ENCODE results near the gene ACSF2.

The ACSF2 gene

DNA sequence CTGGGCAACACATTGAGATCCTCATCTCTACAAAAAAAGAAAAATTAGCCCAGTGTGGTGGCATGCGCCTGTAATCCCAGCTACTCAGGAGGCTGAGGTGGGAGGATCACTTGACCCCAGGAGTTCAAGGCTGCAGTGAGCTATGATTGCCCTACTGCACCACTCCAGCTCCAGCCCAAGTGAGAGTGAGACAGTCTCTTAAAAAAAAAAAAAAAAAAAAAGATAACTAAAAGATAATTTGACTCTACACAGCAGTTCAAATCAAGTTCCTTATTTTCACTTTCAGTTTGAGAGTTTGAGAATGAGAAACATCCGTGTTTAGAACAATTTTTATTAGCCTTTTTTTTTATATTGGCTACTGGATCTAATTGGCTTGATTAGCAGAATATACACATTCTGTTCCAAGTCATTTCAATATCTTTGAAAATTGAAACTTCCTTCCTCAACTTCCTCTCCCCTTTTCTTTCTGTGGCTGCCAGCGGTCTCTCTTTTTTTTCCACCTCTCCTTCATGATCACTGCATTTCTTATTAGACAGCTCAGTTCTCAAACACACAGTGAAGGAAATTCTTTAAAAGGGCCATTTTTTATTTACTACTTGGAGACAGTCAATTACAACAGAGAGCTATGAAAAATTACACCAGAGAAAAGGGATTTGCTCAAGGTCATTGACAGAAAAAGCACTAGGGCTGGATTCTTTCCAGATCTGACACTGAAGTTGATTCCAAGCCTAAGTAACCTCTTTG, 4.5 kb upstream of the ACSF2 start:
- Mint-ChIP-seq H3K36me3 (ENCODE audit: low read depth) (no peaks in the 10 kb centered on the region), H3K9me3 (peaks cover 12% of the 10 kb centered on the region), H3K27me3 (ENCODE audit: low read depth) (no peaks in the 10 kb centered on the region), H3K27ac (peak overlapping the region; percentile 49 to 80 (median 75)), H3K4me1 (peaks cover 26% of the 10 kb centered on the region), H3K4me3 (peak overlapping the region; percentile 12 to 60 (median 33))
- TF ChIP-seq, protein P1, sequence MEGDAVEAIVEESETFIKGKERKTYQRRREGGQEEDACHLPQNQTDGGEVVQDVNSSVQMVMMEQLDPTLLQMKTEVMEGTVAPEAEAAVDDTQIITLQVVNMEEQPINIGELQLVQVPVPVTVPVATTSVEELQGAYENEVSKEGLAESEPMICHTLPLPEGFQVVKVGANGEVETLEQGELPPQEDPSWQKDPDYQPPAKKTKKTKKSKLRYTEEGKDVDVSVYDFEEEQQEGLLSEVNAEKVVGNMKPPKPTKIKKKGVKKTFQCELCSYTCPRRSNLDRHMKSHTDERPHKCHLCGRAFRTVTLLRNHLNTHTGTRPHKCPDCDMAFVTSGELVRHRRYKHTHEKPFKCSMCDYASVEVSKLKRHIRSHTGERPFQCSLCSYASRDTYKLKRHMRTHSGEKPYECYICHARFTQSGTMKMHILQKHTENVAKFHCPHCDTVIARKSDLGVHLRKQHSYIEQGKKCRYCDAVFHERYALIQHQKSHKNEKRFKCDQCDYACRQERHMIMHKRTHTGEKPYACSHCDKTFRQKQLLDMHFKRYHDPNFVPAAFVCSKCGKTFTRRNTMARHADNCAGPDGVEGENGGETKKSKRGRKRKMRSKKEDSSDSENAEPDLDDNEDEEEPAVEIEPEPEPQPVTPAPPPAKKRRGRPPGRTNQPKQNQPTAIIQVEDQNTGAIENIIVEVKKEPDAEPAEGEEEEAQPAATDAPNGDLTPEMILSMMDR (IDR thresholded peaks at IDR 0.05; ENCODE audit: unreplicated experiment in 3 of 3) = no peak

DNA sequence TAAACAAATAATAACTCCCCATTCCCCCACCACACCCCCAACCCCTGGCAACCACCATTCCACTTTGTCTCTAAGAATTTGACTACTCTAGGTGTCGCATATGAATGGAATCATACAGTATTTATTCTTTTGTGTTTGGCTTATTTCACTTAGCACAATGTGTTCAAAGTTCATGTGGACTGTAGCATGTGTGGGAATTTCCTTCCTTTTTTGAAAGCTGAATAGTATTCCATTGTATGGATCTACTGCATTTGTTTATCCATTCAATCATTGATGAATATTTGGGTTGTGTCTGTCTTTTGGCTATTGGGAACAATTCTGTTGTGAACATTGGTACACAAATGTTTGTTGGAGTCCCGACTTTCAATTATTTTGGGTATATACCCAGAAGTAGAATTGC, 3.3 kb upstream of the ACSF2 start:
- H3K36me3 Mint-ChIP-seq (ENCODE audit: low read depth) = no peaks in the 10 kb centered on the region
- H3K27me3 Mint-ChIP-seq (ENCODE audit: low read depth) = no peaks in the 10 kb centered on the region
- peaks cover 12% of the 10 kb centered on the region for H3K9me3 Mint-ChIP-seq
- TF ChIP-seq, protein P1 (IDR thresholded peaks at IDR 0.05; ENCODE audit: unreplicated experiment in 3 of 3) = no peak
- H3K4me3 Mint-ChIP-seq = no peak overlapping the region
- peaks cover 39% of the 10 kb centered on the region for H3K4me1 Mint-ChIP-seq
- no peak overlapping the region for H3K27ac Mint-ChIP-seq

DNA sequence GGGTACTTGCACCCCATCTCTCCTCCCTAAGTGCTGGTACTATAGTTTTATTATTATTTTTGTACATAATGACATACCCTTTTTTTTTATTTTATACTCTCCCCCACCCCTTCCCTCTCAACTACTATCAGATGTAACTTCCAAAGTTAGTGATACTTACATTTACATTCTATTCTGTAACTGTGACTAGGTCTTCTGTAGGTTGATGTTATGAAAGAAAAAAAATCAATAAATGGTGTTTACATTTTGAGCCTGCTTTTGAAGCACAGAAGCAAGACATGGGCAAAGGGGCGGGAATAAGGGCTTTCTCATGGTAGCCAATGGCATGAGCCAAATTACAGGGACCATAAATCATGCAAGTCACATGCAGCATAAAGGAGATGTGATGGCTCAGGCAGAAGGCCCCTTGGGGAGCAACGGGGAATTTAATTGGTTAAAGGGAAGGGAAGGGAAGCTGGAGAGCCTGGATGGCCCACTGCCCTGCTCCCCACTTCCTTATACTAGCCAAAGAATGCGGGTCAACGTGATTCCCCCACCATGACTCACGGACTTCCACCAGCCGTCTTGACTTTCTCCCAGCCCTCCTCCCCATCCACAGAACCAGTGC, 2.4 kb upstream of the ACSF2 start:
- Mint-ChIP-seq H3K4me3 (peak overlapping the region; percentile 18 to 86 (median 81)), H3K9me3 (peaks cover 12% of the 10 kb centered on the region), H3K27ac (peak overlapping the region; percentile 3 to 57 (median 40)), H3K36me3 (ENCODE audit: low read depth) (no peaks in the 10 kb centered on the region), H3K27me3 (ENCODE audit: low read depth) (no peaks in the 10 kb centered on the region), H3K4me1 (peaks cover 42% of the 10 kb centered on the region)
- TF ChIP-seq, protein P1 (IDR thresholded peaks at IDR 0.05; ENCODE audit: unreplicated experiment in 3 of 3) = no peak

DNA sequence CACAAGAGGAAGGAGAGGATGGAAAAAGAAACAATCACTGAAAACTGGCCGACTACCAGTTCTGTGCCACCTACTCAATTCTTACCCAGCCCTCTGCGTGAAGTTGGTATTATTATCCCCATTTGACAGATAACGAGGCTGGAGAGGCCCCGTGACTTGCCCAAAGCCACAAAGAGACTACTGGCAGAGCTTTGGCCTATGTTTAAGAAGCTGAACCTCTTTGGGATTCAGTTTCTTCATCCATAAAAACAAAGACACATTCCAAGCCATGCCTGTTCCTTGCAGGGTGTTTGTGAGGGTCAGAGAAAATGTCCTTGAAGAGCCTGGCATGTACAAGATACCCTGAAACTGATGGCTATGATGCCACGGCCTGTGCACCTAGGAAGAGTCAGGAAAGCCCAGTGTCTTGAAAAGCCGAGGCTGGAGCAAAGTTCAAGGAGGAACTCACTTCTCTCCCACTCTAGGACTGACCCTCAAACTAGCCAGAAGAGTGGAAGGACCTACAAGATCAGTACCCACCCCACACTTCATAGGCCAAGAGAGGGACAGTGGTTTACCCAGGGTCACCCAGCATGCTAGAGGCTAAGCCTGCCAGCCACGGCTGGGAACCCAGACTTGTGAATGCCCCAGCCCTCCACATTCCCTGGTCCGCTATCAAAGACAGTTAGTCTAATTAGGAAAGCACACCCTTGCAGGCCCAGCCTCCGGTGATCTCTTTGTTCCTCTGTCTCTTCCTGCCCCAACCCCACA, 1.6 kb upstream of the ACSF2 start:
- peaks cover 7% of the 10 kb centered on the region for H3K9me3 Mint-ChIP-seq
- H3K4me3 Mint-ChIP-seq = peak overlapping the region; percentile 18 to 86 (median 81)
- H3K4me1 Mint-ChIP-seq = peaks cover 48% of the 10 kb centered on the region

DNA sequence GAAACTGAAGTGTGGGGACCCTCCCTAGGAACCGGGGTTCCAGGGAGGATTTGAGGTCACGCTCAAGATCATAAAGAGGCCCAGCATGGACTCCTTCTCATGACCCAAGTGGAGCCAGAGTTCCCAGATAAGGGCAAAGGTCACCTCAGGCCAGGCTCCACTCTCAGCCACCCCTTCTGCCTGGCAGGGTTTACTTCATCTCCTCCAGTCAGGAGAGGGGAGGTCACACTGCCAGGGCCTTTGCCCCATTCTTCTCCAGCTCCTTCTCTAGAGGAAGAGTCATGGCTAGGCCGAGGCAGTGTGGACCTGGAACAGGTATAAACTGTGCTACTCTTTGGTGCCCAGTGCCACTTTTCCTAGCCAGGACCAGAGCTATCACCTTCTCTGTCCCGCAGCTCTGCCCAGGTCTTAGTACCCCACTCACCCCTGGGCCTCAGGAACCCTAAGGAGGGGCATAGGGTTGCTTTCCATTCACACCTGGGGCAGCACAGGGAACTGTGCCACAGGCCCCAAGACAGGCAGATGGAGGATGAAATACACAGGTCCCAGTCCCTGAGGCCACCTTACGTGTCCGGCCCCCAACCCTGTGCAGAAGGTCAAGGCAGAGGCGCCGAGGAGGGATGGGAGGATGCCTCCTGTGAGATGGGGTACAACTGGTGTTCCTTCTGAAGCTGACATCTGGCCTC, 879 bp upstream of the ACSF2 start:
- Mint-ChIP-seq H3K27me3 (ENCODE audit: low read depth) (peaks cover 4% of the 10 kb centered on the region), H3K4me3 (peak overlapping the region; percentile 85 to 91 (median 86)), H3K36me3 (ENCODE audit: low read depth) (no peaks in the 10 kb centered on the region), H3K4me1 (peaks cover 49% of the 10 kb centered on the region), H3K27ac (peak overlapping the region; percentile 59 to 86 (median 69)), H3K9me3 (peaks cover 7% of the 10 kb centered on the region)
- TF ChIP-seq, protein P1 (IDR thresholded peaks at IDR 0.05; ENCODE audit: unreplicated experiment in 3 of 3) = no peak

More for the DNA sequence above, 1.6 kb upstream of the ACSF2 start:
- H3K36me3 Mint-ChIP-seq (ENCODE audit: low read depth) = no peaks in the 10 kb centered on the region
- H3K27me3 Mint-ChIP-seq (ENCODE audit: low read depth) = no peaks in the 10 kb centered on the region
- TF ChIP-seq, protein P1 (IDR thresholded peaks at IDR 0.05; ENCODE audit: unreplicated experiment in 3 of 3) = no peak
- H3K27ac Mint-ChIP-seq = peak overlapping the region; percentile 3 to 57 (median 40)
